Skeletal muscle tissue (tissue), 4 donors: ENCODE results near the gene NOTUM. TPM values are rescaled to one million over a fixed set of nuclear protein-coding genes. Genes with fewer than 3 reads are reported as not detected.
"Not testable (repeated sequence)": the region's sequence is repeated elsewhere in the genome, so short reads cannot be mapped to it uniquely, and the experiment has no call there.

ENCODE experiments used
- H3K27ac ChIP-seq: one replicate; pipeline ENCODE4 v1.7.0; 2013; ENCODE audit warnings: mild to moderate bottlenecking, low read depth, low read length, inconsistent platforms
- H3K27me3 ChIP-seq, 3 donors: one replicate each; pipeline ENCODE4 v1.7.0; 2013; ENCODE audit warnings: low read length in 3 of 3; ENCODE audit not compliant: control insufficient read depth in 3 of 3, insufficient read depth in 3 of 3
- H3K36me3 ChIP-seq, 3 donors: one replicate each; pipeline ENCODE4 v1.7.0; 2013; ENCODE audit warnings: low read length in 3 of 3; ENCODE audit not compliant: control insufficient read depth in 3 of 3, insufficient read depth in 3 of 3
- H3K4me1 ChIP-seq, 3 donors: one replicate each; pipeline ENCODE4 v1.7.0; 2013; ENCODE audit warnings: low read length in 3 of 3, mild to moderate bottlenecking in 3 of 3; ENCODE audit not compliant: control insufficient read depth in 3 of 3, insufficient read depth in 3 of 3
- H3K4me3 ChIP-seq, 3 donors: one replicate each; pipeline ENCODE4 v1.7.0; 2013; ENCODE audit warnings: low read length in 3 of 3
- H3K9ac ChIP-seq, 3 donors: one replicate each; pipeline ENCODE4 v1.7.0; 2013; ENCODE audit warnings: low read length in 3 of 3, mild to moderate bottlenecking in 3 of 3, moderate library complexity in 2 of 3, low read depth in 1 of 3
- H3K9me3 ChIP-seq, 3 donors: one replicate each; pipeline ENCODE4 v1.7.0; 2013; ENCODE audit warnings: low read length in 3 of 3; ENCODE audit not compliant: control insufficient read depth in 3 of 3
- total RNA-seq: library from RNA; depleted of rRNA; stranded (reverse); fragments of >200 nt; gene quantifications from one replicate; pipeline ENCODE4 v1.2.3, GENCODE V29; 2014
- donor health status: Osteomylitis.

Gene NOTUM
- total RNA-seq, 1 donor from 2014 or later = 0.52 TPM

DNA sequence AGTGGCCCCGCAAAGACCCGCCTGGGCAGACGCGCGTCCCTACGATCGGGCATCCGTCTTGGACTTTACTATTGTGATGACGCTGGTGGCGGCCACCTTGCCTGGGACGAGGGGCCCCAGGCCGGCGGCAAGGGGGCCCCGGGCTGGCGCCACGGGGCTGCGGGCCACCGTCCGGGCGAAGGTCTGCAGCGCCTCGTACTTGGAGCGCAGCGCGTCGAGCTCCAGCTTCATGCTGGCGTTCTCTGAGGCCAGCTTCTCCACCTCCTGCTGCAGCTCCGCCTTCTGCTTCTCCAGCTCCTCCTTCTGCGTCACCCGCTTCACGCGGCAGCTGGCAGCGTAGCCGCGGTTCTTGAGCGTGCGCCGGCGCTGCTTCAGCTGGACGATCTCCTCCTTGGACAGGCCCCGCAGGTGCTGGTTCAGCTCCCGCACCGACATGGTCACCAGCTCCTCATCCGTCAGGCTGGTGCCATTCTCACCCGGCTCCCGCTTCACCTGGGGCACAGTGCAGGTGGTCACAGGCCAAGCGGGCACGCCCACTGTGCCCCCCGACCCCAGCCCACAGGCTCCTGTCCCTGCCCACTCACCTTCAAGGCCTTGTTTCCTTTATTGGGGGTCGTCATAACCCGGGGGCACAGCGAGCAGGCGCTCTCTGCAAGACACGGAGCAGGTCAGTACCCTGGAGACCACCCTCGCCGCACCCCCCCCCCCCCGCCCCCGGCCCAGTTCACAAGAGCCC, 38.3 kb downstream of the NOTUM start:
- no peaks in the 10 kb centered on the region for H3K9me3 ChIP-seq
- H3K4me1 ChIP-seq = peaks cover 68 to 83% (median 76%) of the 10 kb centered on the region in 3 donors
- H3K36me3 ChIP-seq = peaks cover 22 to 28% (median 25%) of the 10 kb centered on the region in 3 donors
- no peaks in the 10 kb centered on the region for H3K27me3 ChIP-seq
- peak overlapping the region; percentile 83 to 87 (median 85) for H3K9ac ChIP-seq
- peak overlapping the region; percentile 94 for H3K27ac ChIP-seq
- H3K4me3 ChIP-seq = peak overlapping the region; percentile 72 to 83 (median 76)

DNA sequence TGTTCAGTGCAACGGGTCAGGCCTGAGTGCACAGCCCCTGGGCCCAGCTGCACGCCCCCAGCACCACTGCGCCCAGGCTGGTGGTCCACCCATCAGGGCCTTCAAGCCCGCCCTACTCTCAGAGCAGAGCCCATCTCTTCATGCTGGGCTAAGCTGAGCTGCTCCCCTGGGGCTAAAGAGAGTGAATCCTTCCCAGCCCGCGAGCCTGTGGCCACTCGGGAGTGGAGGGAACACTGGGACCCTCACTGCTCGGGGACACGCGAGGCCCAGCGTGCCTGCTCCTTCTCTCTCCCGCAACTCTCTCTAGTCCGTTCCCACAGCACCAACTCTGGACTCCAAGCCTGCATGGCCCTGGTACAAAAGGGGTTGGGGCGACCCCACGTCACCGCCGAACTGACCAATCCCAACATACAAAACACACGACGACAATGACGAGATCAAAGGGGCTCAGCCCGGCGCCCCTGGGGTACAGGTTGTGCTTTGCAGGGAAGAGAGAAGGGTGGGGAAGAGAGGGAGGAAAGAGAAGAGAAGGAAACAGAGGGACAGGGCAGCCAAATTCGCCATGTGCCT, 38.9 kb downstream of the NOTUM start:
- Histone ChIP-seq H3K9ac (peak overlapping the region; percentile 25 to 78 (median 30)), H3K27me3 (no peaks in the 10 kb centered on the region), H3K27ac (peak overlapping the region; percentile 94), H3K9me3 (no peaks in the 10 kb centered on the region), H3K4me1 (peaks cover 73 to 86% (median 81%) of the 10 kb centered on the region in 3 donors), H3K36me3 (peaks cover 22 to 28% (median 25%) of the 10 kb centered on the region in 3 donors), H3K4me3 (peak overlapping the region in 2 of 3 donors; percentile 54 to 83)

DNA sequence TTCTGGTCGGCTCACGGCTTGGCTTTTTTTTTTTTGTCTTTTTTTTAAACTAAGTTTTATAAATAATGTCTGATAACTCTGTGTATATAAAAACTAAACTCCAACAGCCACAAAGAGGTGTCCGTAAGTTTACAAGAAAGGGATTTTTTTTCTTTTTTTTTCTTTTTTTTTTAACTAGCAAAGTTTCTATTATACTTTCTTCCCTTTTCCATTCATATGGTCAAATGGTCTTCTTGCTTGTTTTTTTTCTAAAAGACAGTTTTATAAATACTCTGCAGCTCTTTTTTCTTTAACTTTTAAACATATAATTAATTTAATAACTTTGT, 39.5 kb downstream of the NOTUM start:
- H3K36me3 ChIP-seq = peaks cover 22 to 28% (median 25%) of the 10 kb centered on the region in 3 donors
- H3K4me3 ChIP-seq = peak overlapping the region in 1 of 3 donors; percentile 50
- no peaks in the 10 kb centered on the region for H3K9me3 ChIP-seq
- no peak overlapping the region for H3K27ac ChIP-seq
- H3K27me3 ChIP-seq = no peaks in the 10 kb centered on the region
- peaks cover 77 to 90% (median 86%) of the 10 kb centered on the region in 3 donors for H3K4me1 ChIP-seq
- peak overlapping the region in 1 of 3 donors; percentile 30 for H3K9ac ChIP-seq

DNA sequence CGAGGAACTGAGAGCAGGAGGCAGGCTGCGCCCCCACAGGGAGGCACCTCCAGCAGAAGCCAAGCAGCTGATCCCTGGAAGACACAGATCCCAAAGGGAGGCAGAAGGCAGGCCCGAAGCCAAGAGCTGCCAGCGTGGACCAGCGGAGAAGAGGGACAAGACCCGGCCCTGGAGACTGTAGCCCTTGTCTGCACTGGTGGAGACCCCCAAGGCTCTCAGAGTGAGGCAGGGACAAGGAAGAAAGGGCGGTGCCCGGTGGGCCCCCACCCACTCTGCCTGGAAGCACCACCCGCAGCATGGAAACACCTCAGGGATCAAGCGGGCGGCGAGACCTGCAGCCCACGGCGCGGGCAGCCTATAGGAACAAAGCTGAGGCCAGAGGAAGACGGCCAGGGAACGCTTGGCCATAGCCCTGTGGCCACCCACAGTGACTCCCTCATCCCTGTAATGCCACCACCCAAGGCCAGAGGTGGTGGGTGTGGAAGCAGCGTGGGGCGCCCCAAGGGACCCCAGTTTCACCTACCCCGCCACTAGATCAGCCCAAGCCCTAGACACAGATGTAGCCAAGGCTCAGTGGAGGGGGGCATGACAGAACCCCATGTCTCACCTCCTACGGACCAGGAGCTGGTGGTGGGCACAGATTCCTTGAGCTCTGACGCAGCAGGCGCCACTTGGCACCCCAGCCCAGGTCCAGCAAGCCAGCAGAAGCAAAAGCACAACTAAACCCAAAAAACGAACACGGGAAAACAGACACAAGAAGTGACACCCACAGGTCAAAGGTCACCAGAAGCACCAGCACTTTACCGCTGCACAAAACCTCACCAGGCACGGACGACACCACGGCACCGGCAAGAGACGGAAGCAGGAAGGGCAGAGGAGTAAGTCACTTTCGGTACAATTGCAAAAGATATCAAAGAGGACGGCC, 40.1 kb downstream of the NOTUM start:
- Histone ChIP-seq H3K4me1 (peaks cover 72 to 87% (median 79%) of the 10 kb centered on the region in 3 donors), H3K27ac (peak overlapping the region; percentile 19), H3K4me3 (peak overlapping the region in 2 of 3 donors; percentile 13 to 50), H3K27me3 (no peaks in the 10 kb centered on the region), H3K36me3 (peaks cover 22 to 29% (median 26%) of the 10 kb centered on the region in 3 donors), H3K9ac (peak overlapping the region in 2 of 3 donors; percentile 54 to 67), H3K9me3 (no peaks in the 10 kb centered on the region)

GRCh38 chr17:81918832-81919545, 42.0 kb downstream of the NOTUM start:
- Histone ChIP-seq H3K4me3 (peak overlapping the region in 1 of 3 donors; percentile 71), H3K27ac (peak overlapping the region; percentile 7), H3K27me3 (no peaks in the 10 kb centered on the region), H3K36me3 (peaks cover 39 to 48% (median 45%) of the 10 kb centered on the region in 3 donors), H3K9ac (peak overlapping the region in 2 of 3 donors; percentile 54 to 57), H3K9me3 (no peaks in the 10 kb centered on the region), H3K4me1 (peaks cover 55 to 77% (median 62%) of the 10 kb centered on the region in 3 donors)

DNA sequence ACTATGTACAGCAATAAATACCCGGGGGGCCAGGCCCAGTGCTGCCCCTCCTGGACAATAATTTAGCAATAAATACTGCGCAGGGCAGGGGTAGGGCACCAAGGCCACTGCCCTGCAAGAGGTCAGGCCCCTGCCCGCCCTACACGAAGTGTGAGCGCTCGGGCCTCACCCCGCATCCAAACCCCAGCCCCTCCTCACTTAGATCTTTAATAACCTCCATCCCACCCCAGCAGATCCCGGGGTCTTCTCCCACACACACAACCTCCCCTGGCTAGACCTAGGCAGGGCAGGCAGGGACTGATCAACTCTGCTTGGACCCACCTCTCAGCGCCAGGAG, 42.7 kb downstream of the NOTUM start:
- Histone ChIP-seq H3K4me1 (peaks cover 50 to 70% (median 55%) of the 10 kb centered on the region in 3 donors), H3K4me3 (peak overlapping the region; percentile 38 to 79 (median 71)), H3K9ac (peak overlapping the region in 1 of 3 donors; percentile 62), H3K36me3 (peaks cover 46 to 54% (median 52%) of the 10 kb centered on the region in 3 donors), H3K27ac (peak overlapping the region; percentile 7)
- not testable (repeated sequence) for H3K9me3 ChIP-seq, H3K27me3 ChIP-seq

DNA sequence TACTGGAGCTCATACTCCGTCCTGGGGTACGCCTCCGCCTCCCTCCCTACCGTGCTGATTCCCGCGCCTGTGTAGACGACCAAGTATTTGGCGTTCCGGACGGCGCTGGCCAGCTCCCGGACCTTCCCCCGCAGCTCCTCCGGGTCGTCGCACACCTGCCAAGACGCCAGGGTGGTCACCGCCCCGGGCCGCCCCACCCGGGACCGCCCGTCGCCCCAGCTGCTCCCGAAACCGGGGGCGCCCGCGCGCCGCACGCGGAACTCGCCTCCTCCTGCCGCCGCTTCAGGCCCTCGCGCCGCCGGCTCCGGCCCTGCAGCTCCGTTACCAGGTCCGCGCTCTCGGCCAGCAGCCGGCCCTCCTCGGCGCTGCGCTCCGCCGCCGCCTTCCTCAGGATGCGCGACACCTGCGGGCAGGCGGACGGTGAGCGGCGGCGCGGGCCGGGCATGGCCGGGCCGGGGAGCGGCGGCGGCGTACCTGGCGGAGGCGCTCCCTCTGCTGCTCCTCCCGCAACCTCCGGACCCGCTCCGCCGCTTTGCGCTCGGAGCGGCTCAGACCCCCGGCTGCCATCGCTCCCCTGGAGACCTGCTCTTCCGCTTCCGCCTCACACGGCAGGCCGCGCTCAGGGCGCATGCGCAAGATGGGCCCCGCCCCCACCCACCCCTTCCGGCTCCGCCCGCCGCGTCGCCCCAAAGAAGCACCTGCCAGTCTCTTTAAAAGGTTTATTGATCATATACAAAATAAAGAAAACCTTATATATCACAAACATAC, 43.2 kb downstream of the NOTUM start, which contains the start of gene SIRT7:
SIRT7 (minus strand) TSS at position 612 of the 768 bp plus-strand sequence; CDS start at position 567, 45 bp downstream.
- H3K9ac ChIP-seq = peak within 1 kb of the TSS; percentile 53 to 84 (median 57)
- H3K4me1 ChIP-seq = peaks cover 47 to 66% (median 51%) of the 10 kb centered on the region in 3 donors
- H3K36me3 ChIP-seq = peaks cover 48 to 58% (median 56%) of the 10 kb centered on the region in 3 donors
- H3K4me3 ChIP-seq = peak within 1 kb of the TSS; percentile 40 to 79 (median 71)
- peak within 1 kb of the TSS; percentile 7 for H3K27ac ChIP-seq
- no peaks in the 10 kb centered on the region for H3K27me3 ChIP-seq
- no peaks in the 10 kb centered on the region for H3K9me3 ChIP-seq

DNA sequence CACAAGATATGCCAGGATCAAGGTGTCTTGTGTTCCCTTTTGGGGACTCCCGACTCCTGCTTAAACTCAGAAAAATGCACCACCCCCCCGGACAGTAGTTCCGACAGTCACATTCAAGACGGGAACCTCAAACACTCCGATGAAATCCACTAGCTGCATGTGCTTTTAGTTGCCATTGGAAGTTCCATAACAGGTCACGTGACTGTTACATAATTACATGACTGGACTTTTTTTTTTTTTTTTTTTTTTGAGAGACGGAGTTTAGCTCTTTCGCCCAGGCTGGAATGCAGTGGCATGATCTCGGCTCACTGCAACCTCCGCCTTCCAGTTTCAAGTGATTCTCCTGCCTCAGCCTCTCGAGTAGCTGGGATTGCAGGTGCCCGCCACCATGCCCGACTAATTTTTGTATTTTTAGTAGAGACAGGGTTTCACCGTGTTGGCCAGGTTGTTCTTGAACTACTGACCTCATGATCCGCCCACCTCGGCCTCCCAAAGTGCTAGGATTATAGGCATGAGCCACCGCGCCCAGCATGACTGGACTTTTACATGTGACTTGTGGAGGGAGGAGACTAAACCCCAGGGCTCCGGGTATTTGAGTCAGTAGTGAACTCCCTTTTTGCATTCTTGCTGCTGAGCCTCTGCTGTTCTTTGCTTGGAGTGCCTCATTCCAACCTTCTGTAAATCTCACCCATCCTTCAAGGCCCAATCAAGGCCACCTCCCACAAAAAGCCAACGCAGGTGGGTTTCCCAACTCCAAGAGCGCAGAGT, 44.6 kb downstream of the NOTUM start:
- Histone ChIP-seq H3K36me3 (peaks cover 49 to 59% (median 56%) of the 10 kb centered on the region in 3 donors), H3K9ac (peak overlapping the region; percentile 14 to 84 (median 53)), H3K4me3 (peak overlapping the region in 1 of 3 donors; percentile 40), H3K4me1 (peaks cover 36 to 60% (median 42%) of the 10 kb centered on the region in 3 donors), H3K27ac (no peak overlapping the region), H3K27me3 (no peaks in the 10 kb centered on the region), H3K9me3 (no peaks in the 10 kb centered on the region)
